AG10803 (cell line): Measurements from ENCODE around the gene RANBP17.

Experiments
- DNase-seq: peaks from one replicate; pipeline ENCODE4 v3.0.0; 2010; ENCODE audit warnings: low read depth
- H3K4me3 ChIP-seq: 2 replicates; pipeline ENCODE4 v1.5.1; 2011; ENCODE audit warnings: mild to moderate bottlenecking, low read length, control low read depth
- TF ChIP-seq, protein P1 (sequence below): conservative IDR thresholded peaks from 2 replicates; pipeline ENCODE4 v1.5.1; 2011; ENCODE audit warnings: mild to moderate bottlenecking, low read length, control low read depth, inconsistent platforms

The RANBP17 gene

DNA sequence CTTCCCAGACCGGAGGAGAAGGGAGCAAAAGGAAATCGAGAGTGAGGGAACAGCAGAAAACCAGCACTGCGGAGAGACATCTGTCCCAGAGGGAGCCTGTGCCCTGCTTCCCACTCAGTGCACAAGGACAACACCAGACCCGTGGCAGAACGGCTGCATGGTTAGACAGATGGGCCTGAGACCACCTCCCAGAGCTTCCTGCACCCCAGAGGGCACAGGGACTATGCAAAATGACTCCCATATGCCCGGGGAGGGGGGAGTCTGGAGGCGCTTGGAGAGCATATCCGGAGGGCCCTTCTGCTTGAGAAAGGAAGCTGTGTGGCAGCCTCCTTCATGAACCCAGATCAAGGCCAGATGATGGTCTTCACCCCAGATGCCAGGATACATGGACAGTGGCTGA, 473.8 kb downstream of the RANBP17 start:
- TF ChIP-seq, protein P1, sequence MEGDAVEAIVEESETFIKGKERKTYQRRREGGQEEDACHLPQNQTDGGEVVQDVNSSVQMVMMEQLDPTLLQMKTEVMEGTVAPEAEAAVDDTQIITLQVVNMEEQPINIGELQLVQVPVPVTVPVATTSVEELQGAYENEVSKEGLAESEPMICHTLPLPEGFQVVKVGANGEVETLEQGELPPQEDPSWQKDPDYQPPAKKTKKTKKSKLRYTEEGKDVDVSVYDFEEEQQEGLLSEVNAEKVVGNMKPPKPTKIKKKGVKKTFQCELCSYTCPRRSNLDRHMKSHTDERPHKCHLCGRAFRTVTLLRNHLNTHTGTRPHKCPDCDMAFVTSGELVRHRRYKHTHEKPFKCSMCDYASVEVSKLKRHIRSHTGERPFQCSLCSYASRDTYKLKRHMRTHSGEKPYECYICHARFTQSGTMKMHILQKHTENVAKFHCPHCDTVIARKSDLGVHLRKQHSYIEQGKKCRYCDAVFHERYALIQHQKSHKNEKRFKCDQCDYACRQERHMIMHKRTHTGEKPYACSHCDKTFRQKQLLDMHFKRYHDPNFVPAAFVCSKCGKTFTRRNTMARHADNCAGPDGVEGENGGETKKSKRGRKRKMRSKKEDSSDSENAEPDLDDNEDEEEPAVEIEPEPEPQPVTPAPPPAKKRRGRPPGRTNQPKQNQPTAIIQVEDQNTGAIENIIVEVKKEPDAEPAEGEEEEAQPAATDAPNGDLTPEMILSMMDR, result no peak
- H3K4me3 ChIP-seq, result no peak overlapping the region
- DNase-seq, result no peak

DNA sequence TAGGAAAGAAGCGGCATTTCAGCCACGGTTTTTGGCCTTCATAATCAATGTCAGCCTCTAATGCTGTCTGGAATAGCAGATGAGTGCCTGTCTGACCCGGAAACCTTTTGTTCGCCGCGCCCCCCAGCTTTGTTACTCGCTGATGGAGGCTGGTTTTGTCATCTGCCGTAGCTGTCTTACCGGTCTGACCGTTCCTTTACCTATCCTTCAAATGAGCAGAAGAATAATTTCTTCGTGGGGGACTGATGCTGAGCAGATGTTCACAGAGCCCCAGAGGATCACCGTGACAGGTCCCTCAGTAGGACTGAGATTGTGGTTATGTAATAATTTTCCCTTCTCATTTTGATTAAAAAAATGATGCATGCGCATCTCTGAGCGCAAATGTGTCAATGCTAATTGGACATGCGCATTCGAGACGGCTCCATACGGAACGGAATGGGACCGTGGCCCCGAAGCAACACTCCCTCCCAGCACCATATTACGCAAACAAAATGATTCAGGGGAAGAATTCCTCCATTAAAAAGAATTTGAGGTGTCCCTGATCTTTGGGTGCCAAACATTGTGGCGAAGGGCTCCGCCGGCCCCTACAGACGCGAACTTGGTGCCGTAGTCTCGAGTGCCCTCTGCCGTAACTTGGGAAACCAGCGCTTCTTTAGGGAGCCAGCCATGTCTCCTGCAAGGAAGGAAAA, 474.8 kb downstream of the RANBP17 start:
- peak; percentile 69 for DNase-seq
- peak overlapping the region; percentile 65 for H3K4me3 ChIP-seq

DNA sequence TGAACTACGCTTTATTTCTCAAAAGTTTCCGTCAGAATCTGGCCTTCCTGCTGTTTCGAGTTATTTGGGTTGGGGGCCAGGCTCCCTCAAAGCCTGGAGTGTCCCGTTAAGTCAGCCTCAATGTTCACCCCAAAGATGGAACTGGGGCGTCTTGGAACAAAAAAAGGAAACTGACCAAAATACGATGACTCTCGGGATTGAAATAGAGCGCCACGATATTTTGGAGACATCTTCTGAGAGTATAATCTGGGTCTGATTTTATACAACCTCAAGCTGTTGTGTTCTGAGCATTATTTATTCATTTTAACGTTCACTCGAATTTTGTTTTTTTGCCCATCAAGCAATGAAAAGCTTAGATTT, 475.4 kb downstream of the RANBP17 start:
- peak overlapping the region; percentile 65 for H3K4me3 ChIP-seq
- TF ChIP-seq, protein P1, result no peak

More for the DNA sequence above, 474.8 kb downstream of the RANBP17 start:
- TF ChIP-seq, protein P1, result peak; percentile 82

DNA sequence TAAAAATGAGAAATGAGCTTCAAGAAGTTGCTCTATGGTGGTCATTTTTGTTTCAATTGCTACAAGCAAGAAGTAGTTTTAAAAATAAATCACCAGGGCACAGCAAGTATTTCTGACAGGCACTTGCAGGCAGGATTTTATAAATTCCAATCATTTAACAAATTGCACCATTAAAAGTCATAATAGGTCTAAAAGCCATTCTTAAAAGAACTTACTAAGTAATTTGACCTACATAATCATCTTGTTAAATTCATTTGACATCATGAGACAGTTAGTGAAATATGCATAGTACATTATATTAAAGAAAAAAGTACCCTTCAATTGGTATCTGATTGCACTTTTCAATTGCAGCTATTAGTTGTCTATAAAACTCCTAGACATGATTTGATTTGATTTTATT, 478.2 kb downstream of the RANBP17 start:
- TF ChIP-seq, protein P1, result no peak
- H3K4me3 ChIP-seq, result no peak overlapping the region
- DNase-seq, result no peak

More for the DNA sequence above, 475.4 kb downstream of the RANBP17 start:
- no peak for DNase-seq

DNA sequence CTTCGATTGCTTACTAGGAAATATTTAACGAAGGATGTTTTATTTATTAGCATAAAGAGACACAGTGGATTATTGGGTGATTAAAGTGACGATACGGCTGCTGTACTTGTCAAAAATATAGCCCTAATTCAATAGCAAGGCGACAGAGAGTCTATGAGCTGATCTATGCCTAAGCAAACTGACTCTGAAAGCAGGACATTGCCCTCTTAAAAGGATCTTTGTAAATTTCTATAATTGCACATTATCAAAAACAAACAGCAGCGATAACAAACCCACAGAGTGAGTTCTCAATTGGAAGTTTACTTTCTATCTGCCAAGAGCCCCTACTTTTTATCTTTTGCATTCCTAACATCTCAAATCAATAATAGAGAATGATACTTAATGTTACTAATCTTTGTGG, 478.7 kb downstream of the RANBP17 start:
- no peak for DNase-seq
- H3K4me3 ChIP-seq, result no peak overlapping the region
- TF ChIP-seq, protein P1, result no peak

DNA sequence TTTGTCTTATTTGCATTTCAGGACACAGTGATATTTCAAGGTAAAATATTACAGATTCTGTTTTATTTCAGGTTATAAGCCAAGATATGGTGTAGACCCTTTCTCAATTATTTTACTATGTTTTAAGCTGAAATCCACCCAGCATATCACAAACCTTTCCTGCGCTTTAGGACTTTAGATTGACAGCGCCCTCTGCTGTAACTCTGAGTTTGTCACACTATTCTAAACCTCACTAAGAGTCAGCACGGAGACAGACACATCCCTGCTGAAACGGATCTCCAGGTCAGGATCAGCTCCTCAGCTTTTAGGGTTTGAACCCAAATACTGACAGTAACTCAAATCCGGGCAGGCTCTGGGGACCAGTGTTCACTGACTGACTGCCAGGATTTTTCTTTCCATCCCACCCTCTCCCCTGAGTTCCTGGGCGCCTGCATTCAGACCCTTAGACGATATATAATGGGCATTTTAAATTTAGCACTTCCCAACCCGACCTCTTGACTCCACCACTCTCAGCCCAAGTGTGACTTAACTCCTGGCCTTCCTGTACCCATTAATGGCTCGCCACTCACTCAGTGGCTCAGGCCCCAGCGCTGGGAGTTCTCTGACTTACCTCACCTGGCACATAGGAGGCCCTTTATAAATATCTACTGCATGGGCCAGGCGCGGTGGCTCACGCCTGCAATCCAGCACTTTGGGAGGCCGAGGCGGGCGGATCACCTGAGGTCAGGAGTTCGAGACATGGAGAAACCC, 480.7 kb downstream of the RANBP17 start:
- DNase-seq, result peak; percentile 67
- TF ChIP-seq, protein P1, result peak; percentile 88
- H3K4me3 ChIP-seq, result no peak overlapping the region
